HEK293T (cell line): Measurements from ENCODE around the gene STT3B.

Experiments used
- CTCF ChIA-PET: fragments of 350-600 bp; formaldehyde crosslinking; extraction: SDS; loops from one replicate; lab custom pipeline; 2021; ENCODE audit warnings: antibody characterized with exemption, inconsistent platforms; lab: Yijun Ruan, JAX
- POLR2A ChIA-PET: fragments of 350-600 bp; formaldehyde crosslinking; extraction: SDS; loops from one replicate; lab custom pipeline; 2020; ENCODE audit warnings: antibody characterized with exemption, inconsistent platforms; lab: Yijun Ruan, JAX
- DNase-seq: peaks from one replicate; pipeline ENCODE4 v3.0.0; 2012; ENCODE audit warnings: mixed read lengths; ENCODE audit errors: extremely low spot score
- ARNT ChIP-seq: fragments of 450-650 bp; IDR thresholded peaks from 2 replicates; pipeline ENCODE4 v1.6.1; 2017; ENCODE audit warnings: mild to moderate bottlenecking
- BHLHE40 ChIP-seq: fragments of 450-650 bp; IDR thresholded peaks from 2 replicates; pipeline ENCODE4 v1.6.1; 2016; ENCODE audit warnings: mild to moderate bottlenecking, moderate library complexity, borderline replicate concordance
- CTBP1 ChIP-seq: fragments of 450-650 bp; IDR thresholded peaks from 2 replicates; pipeline ENCODE4 v1.6.1; 2016; ENCODE audit warnings: borderline replicate concordance
- ELF4 ChIP-seq: fragments of 450-650 bp; IDR thresholded peaks from 2 replicates; pipeline ENCODE4 v1.6.1; 2017; ENCODE audit warnings: antibody characterized with exemption
- FOXA1 ChIP-seq: fragments of 450-650 bp; IDR thresholded peaks from 2 replicates; pipeline ENCODE4 v1.6.1; 2016; ENCODE audit warnings: mild to moderate bottlenecking
- FOXK2 ChIP-seq: fragments of 450-650 bp; IDR thresholded peaks from 2 replicates; pipeline ENCODE4 v1.6.1; 2016; ENCODE audit warnings: mild to moderate bottlenecking
- FOXM1 ChIP-seq: fragments of 450-650 bp; IDR thresholded peaks from 2 replicates; pipeline ENCODE4 v1.6.1; 2017; ENCODE audit warnings: mild to moderate bottlenecking, borderline replicate concordance
- HDGF ChIP-seq: fragments of 450-650 bp; IDR thresholded peaks from 2 replicates; pipeline ENCODE4 v1.6.1; 2017; ENCODE audit warnings: antibody characterized with exemption, borderline replicate concordance
- L3MBTL2 ChIP-seq: fragments of 450-650 bp; conservative IDR thresholded peaks from 2 replicates; pipeline ENCODE4 v1.6.1; 2016; ENCODE audit warnings: mild to moderate bottlenecking
- LEF1 ChIP-seq: fragments of 450-650 bp; IDR thresholded peaks from 2 replicates; pipeline ENCODE4 v1.6.1; 2017; ENCODE audit warnings: mild to moderate bottlenecking, borderline replicate concordance
- NFRKB ChIP-seq: fragments of 450-650 bp; IDR thresholded peaks from 2 replicates; pipeline ENCODE4 v1.6.1; 2016; ENCODE audit warnings: mild to moderate bottlenecking, moderate library complexity
- SP1 ChIP-seq: fragments of 450-650 bp; IDR thresholded peaks from 2 replicates; pipeline ENCODE4 v1.6.1; 2017
- SUZ12 ChIP-seq: fragments of 450-650 bp; IDR thresholded peaks from 2 replicates; pipeline ENCODE4 v1.6.1; 2016; ENCODE audit warnings: mild to moderate bottlenecking
- TARDBP ChIP-seq: fragments of 450-650 bp; IDR thresholded peaks from 2 replicates; pipeline ENCODE4 v1.6.1; 2016
- ZNF384 ChIP-seq: fragments of 450-650 bp; IDR thresholded peaks from 2 replicates; pipeline ENCODE4 v1.6.1; 2016
- TF ChIP-seq, protein P1 (sequence below): fragments of 450-650 bp; IDR thresholded peaks from 2 replicates; pipeline ENCODE4 v1.6.1; 2016

STT3B gene

DNA sequence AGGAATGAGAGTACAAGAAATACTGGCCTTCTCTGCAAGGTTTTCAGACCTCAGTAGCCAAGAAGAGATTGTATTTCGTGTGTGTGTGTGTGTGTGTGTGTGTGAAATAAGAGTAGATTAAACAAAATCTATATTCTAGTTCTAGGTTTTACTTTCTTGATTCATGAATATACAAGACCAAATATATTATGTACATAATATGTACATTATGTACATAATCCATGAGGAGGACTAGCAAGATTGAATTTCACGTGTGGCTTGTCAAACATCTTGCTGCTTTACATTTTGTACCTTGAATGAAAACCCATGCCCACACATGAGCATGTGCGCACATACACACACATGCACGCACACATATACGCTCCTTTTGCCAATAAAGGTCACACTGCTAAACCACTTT lies 18.2 kb upstream of the STT3B start:
- POLR2A ChIA-PET, result no interaction called here
- CTCF ChIA-PET, result no interaction called here
- TF ChIP-seq TARDBP, result no peak
- no peak for TF ChIP-seq LEF1
- TF ChIP-seq SP1, result no peak
- TF ChIP-seq L3MBTL2, result no peak
- TF ChIP-seq FOXK2, result no peak
- TF ChIP-seq, protein P1, sequence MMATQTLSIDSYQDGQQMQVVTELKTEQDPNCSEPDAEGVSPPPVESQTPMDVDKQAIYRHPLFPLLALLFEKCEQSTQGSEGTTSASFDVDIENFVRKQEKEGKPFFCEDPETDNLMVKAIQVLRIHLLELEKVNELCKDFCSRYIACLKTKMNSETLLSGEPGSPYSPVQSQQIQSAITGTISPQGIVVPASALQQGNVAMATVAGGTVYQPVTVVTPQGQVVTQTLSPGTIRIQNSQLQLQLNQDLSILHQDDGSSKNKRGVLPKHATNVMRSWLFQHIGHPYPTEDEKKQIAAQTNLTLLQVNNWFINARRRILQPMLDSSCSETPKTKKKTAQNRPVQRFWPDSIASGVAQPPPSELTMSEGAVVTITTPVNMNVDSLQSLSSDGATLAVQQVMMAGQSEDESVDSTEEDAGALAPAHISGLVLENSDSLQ, result no peak
- no peak for TF ChIP-seq NFRKB
- TF ChIP-seq FOXM1, result no peak
- TF ChIP-seq CTBP1, result no peak
- TF ChIP-seq BHLHE40, result no peak
- no peak for TF ChIP-seq HDGF
- no peak for TF ChIP-seq ELF4
- no peak for TF ChIP-seq FOXA1
- no peak for TF ChIP-seq ZNF384
- DNase-seq, result no peak

DNA sequence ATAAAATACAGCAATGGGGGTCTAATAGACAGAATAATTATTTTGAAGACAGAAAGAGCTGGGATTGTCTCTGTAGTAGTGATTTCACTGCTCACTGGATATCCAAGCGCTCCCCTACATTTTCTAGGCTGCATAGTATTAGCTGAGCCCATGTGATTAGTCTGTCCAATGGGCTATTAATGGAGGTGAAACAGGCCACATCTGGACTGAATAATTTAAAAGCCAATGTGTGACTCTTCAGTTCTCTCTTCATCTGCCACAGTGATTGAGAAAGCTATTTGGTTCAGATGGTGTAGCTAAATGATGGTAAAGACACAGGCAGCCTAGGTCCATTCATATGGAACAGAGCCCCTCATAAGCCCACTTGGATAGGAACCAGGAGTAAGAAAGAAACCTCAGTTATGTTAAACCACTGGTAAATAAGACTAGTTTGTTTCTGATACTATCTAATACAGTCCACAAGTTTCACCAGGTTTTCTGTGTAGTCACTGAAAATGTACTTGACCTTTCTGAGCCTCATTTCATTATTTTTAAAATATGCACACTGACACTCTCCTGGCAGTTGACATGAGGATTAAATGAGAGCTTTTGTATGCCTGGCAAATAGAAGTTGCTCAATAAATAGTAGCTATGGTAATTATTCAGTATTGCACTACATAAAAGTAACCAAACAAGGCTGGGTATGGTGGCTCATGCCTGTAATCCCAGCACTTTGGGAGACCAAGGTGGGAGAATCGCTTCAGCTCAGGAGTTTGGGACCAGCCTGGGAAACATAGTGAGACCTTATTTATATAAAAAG lies 17.0 kb upstream of the STT3B start:
- CTCF ChIA-PET, result no interaction called here
- DNase-seq, result no peak

DNA sequence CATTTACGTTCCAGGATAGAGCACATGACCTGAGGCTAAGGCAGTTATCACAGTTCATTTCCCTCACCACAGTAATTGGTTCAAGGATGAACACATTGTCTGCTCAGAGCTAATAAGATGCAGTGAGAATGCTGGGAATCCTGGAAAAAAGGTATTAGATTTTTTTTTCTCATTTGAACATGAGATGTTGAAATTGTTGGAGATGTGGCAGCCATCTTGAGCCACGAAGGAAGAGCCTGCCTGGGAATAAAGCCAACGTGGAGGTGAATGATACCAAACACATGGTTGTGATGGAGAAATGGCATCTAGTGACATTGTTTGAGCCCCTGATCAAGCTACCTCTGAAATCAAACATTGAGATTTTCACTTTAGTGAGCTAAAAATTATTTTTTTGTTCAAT lies 16.0 kb upstream of the STT3B start:
- DNase-seq, result no peak
- ChIA-PET POLR2A (interaction anchor here (2.2 kb wide), 1 partner anchor 16 kb away, joined by 6 read pairs; the partner anchor contains the start of gene STT3B), CTCF (no interaction called here)
- TF ChIP-seq FOXK2 (no peak), ZNF384 (no peak), L3MBTL2 (peak; percentile 69), LEF1 (no peak), SP1 (no peak), NFRKB (no peak), TARDBP (no peak), ARNT (no peak)

More for the DNA sequence above, 17.0 kb upstream of the STT3B start:
- TF ChIP-seq HDGF (no peak), TARDBP (no peak), ZNF384 (no peak), L3MBTL2 (no peak), SP1 (no peak), BHLHE40 (no peak), FOXM1 (no peak), LEF1 (no peak), FOXK2 (no peak), NFRKB (no peak), FOXA1 (no peak), ARNT (no peak), ELF4 (no peak), SUZ12 (no peak), CTBP1 (no peak)
- TF ChIP-seq, protein P1, result no peak
- POLR2A ChIA-PET, result interaction anchor here (2.2 kb wide), 1 partner anchor 17 kb away, joined by 6 read pairs; the partner anchor contains the start of gene STT3B

DNA sequence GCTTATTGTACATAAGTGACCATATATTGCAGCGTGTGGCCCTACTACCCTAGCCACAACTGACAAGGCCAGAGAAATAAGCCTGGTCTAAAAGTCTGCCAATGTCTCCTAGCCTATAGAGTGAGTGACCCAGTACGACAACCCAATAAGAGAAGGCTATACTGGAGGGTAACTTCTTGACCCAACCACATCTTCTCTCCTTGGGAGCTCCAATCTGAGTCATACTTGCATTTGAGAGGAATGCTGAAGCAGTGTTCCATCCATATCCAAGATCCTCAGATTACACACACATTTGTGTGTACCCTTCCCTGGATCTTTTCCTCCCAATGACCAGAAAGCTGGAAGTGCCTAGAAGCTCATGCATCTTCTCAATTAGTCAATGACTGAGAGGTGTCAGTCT lies 11.3 kb upstream of the STT3B start:
- no peak for DNase-seq
- ChIA-PET CTCF (interaction anchor here (0.6 to 2.5 kb wide), 2 partner anchors 11 to 192 kb away, joined by 3 to 6 read pairs; partner anchors contain the start of gene STT3B), POLR2A (interaction anchor here (1.3 kb wide), 1 partner anchor 11 kb away, joined by 3 read pairs; the partner anchor contains the start of gene STT3B)
- TF ChIP-seq CTBP1 (no peak), FOXM1 (no peak), ZNF384 (no peak), ELF4 (no peak), FOXK2 (no peak), LEF1 (no peak), HDGF (no peak), TARDBP (no peak), SP1 (no peak), SUZ12 (no peak), NFRKB (no peak), BHLHE40 (no peak), L3MBTL2 (no peak), FOXA1 (no peak), ARNT (no peak)
- TF ChIP-seq, protein P1, result no peak

DNA sequence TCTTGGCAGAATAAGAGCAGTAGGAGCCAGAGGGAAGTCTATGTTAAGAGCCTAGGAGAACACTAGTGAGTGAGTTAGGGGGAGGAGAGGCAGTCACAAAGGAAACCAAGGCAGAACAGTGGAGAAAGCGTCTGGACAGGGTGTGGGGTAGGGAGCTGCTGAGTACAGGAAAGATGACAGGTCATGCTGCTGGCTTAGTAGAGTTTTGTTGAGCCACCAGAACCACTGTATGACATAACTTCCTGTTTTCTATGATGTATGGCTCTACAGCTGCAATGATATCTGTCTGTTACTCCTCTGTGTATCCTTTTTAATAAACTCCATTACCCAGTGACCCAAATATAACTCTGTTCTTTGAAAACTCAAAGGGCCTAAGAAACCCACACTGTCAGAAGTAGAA lies 10.6 kb upstream of the STT3B start:
- no peak for DNase-seq
- ChIA-PET CTCF (interaction anchor here (2.5 kb wide), 1 partner anchor 11 kb away, joined by 6 read pairs; the partner anchor contains the start of gene STT3B), POLR2A (interaction anchor here (1.0 to 1.3 kb wide), 2 partner anchors 9 to 10 kb away, joined by 3 to 6 read pairs; no protein-coding TSS in a partner anchor)
- TF ChIP-seq ZNF384 (no peak), L3MBTL2 (no peak), ARNT (no peak), BHLHE40 (no peak), CTBP1 (no peak), FOXM1 (no peak), TARDBP (no peak), LEF1 (no peak), ELF4 (no peak), SP1 (no peak), NFRKB (no peak), SUZ12 (no peak), FOXK2 (no peak), FOXA1 (no peak), HDGF (no peak)
- TF ChIP-seq, protein P1, result no peak
